GM04503 (cell line): Measurements from ENCODE around the gene OTUD4.

Source experiments
- DNase-seq: peaks from one replicate; pipeline ENCODE4 v3.0.0-alpha.2; 2012; ENCODE audit warnings: low read depth

Gene OTUD4

DNA sequence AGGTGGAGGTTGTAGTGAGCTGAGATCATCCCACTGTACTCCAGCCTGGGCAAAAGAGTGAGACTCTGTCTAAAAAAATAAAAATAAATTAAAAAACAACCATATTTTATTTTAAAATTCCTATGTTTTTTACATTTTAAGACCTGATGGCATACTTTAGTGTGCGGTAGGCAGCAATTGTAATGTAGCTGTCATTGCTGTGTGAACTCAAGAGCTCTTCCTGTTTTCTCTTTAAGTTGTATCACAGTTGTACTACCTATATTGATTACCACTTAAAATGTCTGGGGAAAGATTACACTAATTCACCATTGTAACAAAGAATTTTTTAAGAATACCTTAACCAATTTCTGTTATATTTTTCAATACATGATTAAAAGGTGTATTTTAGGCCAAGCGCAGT, 55.0 kb downstream of the OTUD4 start:
- no peak for DNase-seq

DNA sequence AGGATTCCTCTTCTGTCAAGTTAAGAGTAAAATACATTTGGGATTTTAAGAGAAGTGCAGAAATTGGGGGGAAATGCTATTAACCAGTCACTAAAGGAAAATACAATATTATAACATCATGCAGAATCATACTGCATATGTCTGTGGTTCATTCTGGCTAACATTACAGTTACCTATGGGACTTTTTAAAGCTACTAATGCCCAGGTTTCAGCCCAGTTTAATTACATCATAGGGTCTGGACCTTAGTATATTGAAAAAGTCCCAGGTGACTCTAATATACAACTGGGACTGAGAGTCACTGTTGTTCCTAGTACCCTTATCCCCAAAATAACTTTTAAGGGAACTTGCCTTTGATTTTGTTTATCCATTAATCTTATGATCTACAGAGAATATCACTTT, 72.3 kb downstream of the OTUD4 start:
- no peak for DNase-seq

DNA sequence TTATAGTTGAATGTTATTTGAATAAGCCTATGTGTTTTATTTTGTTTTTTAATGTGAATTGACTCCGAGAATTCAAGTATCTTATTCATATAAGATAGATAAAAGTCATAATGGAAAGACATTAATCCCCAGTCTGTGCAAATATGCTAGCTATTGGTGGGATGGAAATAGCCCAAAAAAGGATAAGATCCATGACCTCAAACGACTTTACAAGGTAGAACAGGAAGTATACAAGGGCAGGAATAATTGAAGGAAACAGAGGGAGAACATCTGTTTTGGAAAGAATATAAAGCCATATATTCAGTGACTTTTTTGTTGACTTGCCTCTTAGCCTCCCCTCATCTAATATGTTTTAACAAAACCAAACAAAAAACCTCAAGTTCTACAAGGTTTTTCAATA, 73.3 kb downstream of the OTUD4 start:
- no peak for DNase-seq

GRCh38 chr4:145103496-145103895, 76.9 kb downstream of the OTUD4 start:
- DNase-seq = no peak

DNA sequence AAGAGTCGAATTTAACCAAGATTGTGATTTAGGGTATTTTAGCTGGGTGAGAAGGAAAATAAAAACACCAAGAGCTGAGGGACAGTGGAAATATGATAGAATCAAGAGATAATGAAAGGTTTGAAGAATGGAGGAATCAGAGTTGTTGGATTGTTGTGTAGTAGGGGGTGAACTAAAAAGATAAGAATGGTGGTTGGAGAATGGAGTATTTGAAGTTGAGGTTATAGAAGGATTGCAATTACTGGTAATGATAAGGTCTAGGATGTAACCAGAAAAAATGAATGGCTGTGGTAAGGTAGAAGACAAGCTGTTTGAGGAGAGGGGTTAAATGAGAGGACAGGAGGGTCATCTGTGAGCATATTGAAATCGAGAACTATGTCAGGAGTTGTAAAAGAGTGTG, 77.8 kb downstream of the OTUD4 start:
- no peak for DNase-seq

DNA sequence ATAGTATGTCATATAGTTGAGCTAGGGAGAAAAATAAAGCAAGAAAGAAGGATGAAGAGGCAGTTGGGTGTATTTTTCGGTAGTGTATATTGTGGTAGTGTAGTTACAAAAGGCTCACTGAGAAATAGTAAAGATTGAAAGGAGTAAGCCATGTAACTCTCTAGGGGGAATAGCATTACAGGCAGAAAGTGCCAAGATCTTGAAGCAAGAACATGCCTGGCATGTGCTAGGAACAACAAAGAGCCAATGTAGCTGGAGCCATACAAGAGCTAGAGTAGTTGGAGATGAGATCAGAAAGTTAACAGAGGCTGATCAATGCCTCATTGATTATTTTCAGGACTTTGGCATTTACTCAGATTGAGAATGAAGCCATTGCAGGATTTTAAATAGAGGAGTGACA, 79.3 kb downstream of the OTUD4 start:
- no peak for DNase-seq

GRCh38 chr4:145099653-145100052, 80.7 kb downstream of the OTUD4 start:
- DNase-seq = no peak

DNA sequence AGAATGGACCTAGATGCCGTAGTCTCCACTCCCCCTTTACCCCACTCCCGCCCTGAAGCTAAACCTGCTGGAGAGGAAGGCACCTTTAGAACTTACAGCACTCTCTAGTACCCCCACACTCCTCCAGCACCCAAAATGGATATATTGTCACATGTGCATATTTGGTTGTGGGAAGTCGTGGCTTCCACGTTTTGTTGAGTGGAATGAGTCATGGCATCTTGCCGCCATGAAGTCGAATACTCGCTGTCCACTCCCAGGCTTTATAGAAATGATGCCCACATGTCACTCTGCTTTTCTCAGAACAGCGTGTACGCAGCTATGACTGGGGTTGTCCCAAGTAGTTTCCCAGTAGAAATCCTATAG, 81.7 kb downstream of the OTUD4 start:
- peak; percentile 18 for DNase-seq

DNA sequence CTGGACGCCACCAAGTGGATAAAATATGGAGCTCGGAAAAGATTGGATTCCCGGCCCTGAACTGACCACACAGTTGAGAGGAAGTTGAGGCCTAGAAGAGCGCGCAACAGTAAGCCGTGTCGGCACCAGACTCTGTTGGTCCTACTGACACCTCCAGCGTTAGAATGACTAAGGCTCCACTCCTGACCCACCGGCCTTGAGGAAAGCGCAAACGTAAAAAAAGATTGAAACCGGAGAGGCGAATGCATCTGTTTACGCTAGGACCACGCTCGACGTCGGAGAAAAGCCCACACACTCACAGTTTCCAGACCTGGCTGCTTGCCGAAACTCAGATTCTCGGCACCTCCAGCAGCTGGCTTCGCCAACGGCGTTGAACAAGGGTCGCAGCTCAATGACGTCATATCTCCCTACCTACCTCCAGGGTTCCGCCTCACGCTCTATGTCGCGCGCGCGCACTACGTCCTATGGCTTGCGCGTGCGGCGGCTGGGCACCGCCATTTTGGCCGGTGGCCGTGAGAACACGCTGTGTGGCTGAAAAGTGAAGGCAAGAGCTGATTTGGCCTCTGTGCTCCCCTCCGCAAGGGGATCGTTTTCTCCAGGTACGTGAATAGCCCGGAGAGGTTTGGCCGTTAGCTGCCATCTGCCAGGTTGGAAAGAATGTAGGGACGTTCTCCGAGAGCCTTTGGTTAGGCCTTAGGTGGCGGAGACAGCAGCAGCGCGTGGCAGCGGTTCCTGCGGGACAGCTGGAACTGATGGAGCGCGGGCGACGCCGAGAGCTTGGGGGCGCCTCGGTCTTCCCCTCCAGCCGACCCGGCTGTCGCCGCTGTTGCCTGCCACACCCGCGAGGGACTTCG, 82.3 kb downstream of the OTUD4 start, which contains the start of the genes ABCE1 and ANAPC10:
ABCE1 (plus strand) TSS at position 491 of the 854 bp plus-strand sequence. CDS start 6,102 bp downstream, outside the sequence.
ANAPC10 (minus strand) TSS at position 376 of the 854 bp plus-strand sequence. CDS start 2,097 bp downstream, outside the sequence.
- DNase-seq = peak; percentile 81

GRCh38 chr4:145097331-145097820, 83.0 kb downstream of the OTUD4 start:
- DNase-seq = no peak

- DNase-seq = no peak
Measured at GRCh38 chr4:145093638-145094037, 86.8 kb downstream of the OTUD4 start.

DNA sequence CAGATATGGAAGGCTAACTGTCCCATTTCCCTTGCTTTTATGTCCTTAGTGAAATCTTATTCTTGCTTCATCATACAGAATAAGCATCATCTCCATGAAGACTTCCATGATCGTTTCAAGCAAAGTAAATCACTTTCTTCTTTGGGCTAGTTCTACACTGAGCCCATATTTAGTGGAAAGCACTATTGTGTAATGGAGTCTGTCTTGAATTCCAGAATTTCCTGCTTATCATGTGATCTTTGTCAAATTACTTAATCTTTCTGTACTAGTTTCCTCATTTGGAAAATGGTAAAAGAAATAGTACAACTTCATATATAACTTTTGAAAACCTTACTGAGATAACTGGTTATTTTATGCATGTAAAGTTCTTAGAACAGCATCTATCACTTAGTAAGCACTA, 90.0 kb downstream of the OTUD4 start:
- no peak for DNase-seq

DNA sequence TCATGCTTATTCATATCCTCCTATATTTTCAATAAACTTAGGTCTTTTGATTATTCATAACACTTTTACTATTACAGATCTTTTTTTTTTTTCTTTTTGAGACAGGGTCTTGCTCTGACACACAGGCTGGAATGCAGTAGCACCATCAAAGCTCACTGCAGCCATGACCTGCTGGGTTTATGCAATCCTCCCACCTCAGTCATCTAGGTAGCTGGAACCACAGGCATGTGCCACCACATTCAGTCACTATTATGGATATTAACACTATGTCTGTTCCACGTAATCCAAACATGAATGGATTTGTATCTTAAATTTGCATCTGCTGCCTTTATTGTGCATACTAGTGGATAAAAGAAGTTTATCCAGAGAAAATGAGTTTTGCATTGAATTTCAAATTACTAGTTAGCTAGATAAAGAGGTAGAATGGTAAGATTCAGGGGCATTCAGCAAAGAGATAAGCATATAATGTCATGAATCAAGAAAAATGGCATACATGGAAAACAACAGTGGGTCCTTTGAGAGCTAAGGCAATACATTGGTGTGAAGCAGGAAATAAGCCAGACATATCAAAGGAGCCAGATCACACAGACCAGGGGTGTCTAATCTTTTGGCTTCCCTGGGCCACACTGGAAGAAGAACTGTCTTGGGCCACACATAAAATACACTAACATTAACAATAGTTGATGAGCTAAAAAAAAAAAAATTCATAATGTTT, 96.3 kb downstream of the OTUD4 start:
- no peak for DNase-seq
